H54 (cell line): ENCODE measurements around the gene ENTPD2.
A peak's percentile ranks its signal among the peaks of the same experiment; 100 is the strongest.

Experiments
- DNase-seq: peaks from one replicate; pipeline ENCODE4 v3.0.0; 2011; ENCODE audit warnings: low spot score, mixed read lengths; ENCODE audit not compliant: insufficient read length
- FAIRE-seq: peaks from 3 replicates; lab custom pipeline; 2011; peaks lifted over from hg19 to GRCh38; lab: Jason Lieb, UNC
- POLR2A ChIP-seq: IDR thresholded peaks from 2 replicates; pipeline ENCODE4 v1.6.1; 2011; ENCODE audit warnings: low read depth, mild to moderate bottlenecking, low read length

Gene ENTPD2

DNA sequence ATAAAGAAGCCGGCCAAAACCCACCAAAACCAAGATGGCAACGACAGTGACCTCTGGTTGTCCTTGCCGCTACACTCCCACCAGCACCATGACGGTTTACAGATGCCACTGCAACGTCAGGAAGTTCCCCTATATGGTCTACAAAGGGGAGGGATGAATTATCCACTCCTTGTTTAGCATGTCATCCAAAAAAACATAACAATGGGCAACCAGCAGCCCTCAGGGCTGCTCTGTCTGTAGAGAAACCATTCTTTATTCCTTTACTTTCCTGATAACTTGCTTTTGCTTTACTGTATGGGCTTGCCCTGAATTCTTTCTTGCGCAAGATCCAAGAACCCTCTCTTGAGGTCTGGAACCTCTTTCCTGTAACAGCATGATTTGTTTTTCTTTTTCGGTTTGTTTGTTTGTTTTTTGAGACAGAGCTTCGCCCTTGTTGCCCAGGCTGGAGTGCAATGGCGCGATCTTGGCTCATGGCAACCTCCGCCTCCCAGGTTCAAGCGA lies 21.5 kb upstream of the ENTPD2 start:
- TF ChIP-seq POLR2A = no peak
- DNase-seq (no peak), FAIRE-seq (no peak)

DNA sequence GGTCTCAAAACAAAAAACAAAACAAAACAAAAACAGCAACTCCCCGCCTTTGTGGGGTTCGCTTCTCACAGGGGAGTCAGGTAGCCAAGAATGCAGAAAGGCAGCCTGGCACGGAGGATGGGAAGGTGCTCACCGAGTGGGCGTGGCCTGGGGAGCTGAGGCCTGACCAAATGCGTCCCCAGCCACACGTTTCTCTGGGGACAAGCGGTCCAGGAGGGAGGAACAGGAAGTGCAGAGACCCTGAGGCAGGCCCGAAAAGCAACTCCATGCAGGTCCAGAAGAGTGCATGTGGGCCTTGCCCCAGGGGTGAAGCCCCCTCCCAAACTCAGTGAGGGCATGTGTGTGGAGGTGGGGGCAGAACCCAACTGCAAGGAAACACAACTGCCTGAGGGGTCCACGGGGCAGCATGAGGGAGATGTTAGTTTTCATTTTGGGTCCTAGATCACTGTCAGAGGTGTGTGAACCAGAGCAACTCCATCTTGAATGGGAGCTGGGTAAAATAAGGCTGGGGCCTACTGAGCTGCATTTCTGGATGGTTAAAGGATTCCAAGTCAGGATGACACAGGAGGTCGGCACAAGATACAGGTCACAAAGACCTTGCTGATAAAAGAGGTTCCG lies 20.9 kb upstream of the ENTPD2 start:
- no peak for DNase-seq
- no peak for TF ChIP-seq POLR2A
- FAIRE-seq = no peak

DNA sequence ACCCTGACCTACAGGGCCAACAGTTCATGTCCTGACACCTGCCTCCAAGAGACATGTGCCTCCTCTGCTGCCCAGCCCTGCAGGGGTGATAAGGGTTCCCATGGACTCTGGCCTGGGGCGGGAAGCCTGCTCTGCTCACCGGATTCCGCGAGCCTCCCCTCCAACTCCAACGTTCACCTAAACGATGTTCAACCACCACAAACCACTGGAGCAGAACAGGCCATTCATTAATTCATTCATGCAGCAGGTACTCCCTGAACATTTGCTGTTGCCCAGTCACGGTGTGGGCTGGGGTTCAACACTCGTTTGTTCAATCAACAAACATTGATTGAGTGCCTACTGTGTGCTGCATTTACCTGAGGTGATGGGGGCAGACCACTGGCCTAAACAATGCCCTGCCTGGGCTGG lies 20.1 kb upstream of the ENTPD2 start:
- no peak for TF ChIP-seq POLR2A
- FAIRE-seq (no peak), DNase-seq (no peak)

DNA sequence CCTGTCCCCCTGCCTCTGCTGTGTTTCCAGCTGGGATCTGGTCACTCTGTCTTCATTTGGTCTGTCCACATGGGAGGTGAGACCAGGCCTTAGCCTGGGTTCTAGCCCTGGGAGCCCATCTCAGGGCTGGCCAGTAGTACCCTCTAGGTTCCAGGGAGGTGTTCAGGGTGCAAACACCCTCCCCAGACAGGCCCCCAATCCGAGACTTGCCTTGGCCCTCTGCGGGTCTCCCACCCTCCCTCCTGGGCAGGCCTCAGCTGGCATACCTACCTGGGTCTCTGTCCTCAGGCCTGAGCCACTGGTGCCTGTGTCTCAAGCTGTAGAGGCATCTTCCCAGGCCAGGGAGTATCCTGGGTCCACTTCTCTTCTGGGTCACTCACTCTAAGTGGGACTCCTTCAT lies 17.4 kb upstream of the ENTPD2 start:
- FAIRE-seq (no peak), DNase-seq (no peak)
- TF ChIP-seq POLR2A = no peak

DNA sequence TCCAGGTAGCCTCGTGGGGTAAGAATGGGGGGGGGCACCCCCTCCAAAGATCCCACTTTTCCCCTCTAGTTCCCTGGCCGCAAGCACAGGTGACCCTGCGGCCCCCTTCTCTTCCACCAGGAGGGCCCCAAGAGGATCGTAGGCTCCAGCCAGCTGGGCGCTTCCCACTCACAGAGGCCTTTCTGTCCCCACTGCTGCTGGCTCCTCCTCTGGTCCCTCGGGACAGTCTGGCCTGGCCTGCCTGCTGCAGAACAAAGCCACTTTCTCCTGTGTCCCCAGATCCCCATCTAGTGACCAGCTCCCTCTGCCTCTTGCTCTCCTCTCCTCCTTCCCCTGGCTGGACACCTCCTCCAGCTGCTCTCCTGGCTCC lies 17.0 kb upstream of the ENTPD2 start:
- no peak for FAIRE-seq

DNA sequence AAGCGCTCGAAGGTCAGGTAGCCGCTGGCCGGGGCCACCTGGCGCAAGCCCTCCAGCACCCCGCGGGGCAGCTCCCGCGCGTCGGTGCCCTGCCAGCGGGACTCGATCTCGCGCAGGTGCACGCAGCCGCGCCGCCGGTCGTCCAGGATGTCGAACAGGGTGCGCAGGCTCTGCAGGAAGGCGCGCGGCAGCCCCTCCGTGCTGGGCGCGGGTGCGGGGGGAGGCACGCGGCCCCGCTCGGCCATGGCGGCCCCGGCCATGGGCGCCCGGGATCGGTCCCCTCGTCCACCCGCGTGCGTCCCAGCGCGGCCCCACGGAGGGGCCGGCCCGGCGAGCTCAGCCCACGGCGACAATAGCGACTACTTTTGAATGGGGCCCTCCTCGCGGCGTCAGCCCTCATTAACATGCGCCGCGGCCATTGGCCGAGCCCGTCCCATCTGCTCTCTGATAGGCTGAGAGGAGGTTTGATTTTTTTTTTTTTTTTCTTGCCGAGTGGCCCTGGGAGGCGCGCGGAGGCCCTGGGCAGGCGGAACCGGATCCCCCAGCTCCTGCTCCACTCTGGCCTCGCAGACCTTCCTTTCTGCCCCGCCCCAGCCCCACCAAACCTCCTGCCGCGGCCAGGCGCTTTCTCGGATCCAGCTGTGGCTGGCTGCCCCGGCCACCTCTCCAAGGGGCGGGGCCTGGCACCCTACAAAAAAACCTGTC lies 16.5 kb upstream of the ENTPD2 start, which contains the start of gene SAPCD2:
SAPCD2 (minus strand) TSS at position 357 of the 705 bp plus-strand sequence; CDS start at position 260, 97 bp downstream.
- FAIRE-seq = peak; percentile 70
- peak; percentile 63 for TF ChIP-seq POLR2A
- peak; percentile 100 for DNase-seq

More for the DNA sequence above, 17.0 kb upstream of the ENTPD2 start:
- TF ChIP-seq POLR2A = no peak
- no peak for DNase-seq

DNA sequence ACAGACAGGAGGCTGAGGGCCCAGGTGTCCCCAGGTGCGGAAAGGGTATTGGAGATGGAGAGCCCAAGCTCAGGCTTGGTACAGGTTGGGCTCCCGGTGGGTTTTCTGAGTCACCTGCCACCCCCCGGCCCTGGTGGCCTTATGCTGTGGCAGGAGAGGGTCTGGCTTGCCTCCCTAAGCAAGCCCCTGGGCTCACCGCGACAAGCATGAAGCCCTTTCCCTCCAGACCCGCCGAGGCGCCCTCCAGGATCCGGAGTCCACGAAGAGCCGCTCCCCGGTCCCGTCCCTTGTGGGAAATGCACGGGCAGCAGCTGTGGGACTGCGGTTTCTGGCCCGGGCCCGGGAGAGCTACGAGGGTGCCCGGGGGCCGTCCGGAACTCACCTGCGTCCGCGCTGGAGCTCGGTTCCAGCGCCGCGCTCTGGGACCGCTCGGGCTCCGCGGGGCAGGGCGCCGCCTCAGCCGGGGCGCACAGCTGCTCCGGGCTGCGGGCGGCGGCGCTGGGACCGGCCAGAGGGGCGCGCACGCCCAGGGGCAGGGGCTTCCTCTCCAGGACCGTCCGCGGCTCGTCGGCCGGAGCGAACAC lies 15.7 kb upstream of the ENTPD2 start:
- FAIRE-seq = no peak
- no peak for DNase-seq
- TF ChIP-seq POLR2A = no peak

DNA sequence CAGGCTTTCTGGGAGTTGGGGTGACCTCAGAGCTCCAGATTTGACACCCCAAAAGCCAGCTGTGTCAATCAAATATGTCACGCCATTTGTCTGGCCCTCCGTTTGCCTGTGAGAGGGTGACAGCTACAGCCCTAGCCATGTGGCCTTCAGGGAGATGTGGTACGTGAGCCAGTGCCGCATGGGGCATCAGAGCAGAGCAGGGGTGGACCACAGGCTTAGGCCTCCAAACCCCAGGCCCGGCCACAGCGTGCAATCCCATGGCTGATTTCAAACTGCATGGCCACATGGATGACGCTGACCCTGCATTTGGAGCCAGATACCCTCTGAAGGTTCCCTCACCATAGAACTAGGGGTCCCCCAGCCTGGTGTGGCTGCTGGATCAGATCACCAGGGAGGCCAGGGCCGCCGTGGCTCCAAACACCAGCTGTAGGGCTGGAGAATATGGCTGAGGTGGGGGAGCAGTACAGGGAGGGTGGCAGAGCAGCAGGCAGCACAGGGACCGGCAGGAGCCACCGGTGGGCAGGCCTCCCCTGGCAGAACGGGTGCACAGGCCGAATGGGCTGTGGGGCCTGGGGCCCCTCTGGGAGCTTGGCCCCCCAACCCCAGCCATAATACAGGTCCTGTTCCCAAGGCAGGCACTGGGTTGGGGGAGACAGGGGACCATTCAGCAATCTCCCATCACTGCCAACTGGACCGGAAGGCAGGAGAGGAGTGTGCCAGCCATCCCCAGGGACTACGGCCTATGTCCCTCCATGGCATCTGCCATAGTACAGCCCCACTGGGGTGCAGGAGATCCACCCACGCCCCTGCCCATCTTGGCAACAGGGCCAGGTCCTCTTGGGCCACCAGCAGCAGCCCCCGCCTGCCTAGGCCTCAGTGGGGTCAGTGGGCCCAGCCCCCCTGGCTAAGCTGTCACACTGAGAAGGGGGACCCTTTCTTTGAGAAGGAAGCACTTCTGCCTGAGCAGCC lies 15.0 kb upstream of the ENTPD2 start:
- TF ChIP-seq POLR2A = no peak
- FAIRE-seq (no peak), DNase-seq (no peak)

DNA sequence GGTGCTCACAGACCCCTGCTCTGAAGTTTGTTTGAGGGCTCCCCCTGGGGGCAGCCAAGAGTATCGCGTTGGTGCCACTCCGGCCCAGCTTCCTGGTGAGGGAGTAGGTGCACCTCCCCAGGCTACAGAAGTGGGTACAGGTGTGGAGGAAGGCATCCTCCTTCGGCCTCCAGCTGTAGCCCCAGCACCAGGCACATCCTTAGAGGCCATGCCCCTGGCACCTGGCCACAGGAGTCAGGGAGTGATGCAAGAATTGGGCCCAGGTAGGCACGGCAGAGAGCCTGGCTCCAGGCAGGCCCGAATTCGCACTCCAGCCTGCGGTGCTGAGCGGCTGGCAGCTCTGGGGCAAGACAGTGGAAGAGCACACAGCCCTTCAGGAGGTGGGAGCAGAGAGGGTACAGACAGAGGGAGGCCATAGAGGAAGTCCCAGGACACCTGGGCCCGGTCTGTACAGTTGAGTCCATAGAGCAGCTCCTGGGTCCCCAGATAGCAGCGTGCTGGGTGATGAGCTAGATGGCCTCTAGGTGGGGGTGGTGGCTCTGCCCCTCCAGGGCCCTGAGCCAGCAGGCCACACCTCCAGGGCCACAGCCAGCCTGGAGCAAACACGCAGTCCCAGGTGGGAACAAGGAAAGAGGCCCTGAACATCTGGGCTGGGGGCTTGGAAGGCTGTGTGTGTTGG lies 14.1 kb upstream of the ENTPD2 start:
- TF ChIP-seq POLR2A = no peak
- FAIRE-seq (peak; percentile 64), DNase-seq (peak; percentile 93)

DNA sequence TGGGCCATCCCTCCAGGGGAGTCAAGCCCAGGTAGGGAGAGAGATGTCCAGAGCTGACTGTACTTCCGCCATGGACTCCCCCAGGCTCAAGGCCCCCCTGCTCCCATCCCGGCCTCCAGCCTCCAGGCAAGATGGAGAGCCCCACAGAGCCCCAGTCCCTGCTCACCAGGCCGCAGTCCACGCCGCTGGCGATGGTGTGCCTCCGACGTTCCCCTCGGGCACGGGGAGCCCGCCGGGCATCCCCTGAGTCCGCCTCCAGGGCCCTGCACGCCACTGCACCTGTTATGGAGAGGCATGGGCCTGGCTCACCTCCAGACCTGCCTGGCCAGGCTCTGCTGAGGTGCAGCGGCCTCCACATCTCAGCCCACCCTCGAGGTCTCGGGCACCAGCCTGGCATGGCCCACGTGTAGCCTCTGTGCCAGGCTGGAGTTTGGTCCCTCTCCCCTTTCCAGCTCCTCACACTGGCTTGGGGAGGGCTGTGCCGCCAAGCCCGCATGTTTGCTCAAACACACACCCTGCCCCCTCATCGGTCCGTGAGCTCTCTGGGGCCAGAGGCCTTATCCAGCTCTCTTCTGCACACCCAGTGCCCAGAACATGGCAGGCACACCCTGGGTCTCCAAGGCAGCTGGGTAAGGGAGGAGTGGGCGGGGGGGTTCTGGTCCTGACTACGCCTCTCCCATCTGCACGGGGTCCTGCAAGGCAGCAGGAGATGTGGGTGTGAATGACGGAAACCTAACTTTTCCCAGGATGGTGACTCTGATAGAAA lies 12.4 kb upstream of the ENTPD2 start:
- FAIRE-seq = no peak
- DNase-seq = no peak
- no peak for TF ChIP-seq POLR2A

DNA sequence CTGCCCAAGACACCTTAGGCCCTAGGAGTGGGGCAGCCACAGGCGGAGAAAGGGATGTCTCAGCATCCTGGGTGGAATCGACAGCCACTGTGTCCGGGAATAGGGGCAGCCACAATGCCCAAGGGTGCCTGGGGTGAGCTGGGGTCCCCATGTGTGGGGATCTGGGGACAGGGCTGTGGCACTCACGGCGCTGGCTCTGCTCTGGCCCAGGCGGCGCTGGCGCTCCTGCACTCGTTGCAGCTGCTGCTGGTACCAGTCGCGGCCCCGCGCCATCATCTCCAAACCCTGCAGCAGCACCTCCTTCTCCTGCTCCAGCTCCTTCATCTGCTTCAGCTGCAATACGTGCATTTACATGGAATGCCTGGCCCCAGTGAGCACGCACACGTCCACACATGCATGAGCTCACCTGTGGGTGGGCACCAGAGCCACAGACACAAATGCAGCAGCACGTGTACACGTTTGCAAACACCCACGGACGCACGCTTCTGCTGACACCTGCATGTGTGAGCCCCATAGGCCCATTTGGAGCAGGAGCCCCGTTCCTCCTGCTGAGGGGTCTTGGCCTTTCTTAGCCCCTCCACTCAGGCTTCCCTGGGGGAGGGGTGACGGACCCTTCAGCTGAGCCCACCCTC lies 11.6 kb upstream of the ENTPD2 start:
- DNase-seq (no peak), FAIRE-seq (no peak)
- TF ChIP-seq POLR2A = no peak

DNA sequence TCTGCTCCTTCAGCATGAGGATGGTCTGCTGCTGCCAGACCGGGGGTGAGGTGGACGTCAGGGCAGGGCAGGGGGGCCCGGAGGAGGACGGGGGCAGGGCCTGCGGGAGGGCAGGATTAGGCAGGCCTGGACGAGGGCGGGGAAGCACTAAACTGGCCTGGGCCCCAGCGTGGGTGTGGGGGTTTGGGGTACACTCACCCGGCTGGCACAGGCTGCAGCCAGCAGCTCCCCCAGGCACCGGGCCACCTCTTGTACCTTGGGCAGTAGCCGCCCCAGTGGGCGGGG lies 11.0 kb upstream of the ENTPD2 start:
- TF ChIP-seq POLR2A = no peak
- no peak for DNase-seq
- FAIRE-seq = no peak
